GM12892 (cell line): Measurements from ENCODE around the gene RAP1GAP.
"Not testable (repeated sequence)": the region's sequence is repeated elsewhere in the genome, so short reads cannot be mapped to it uniquely, and the experiment has no call there.

Experiments used
- DNase-seq: peaks from one replicate; pipeline ENCODE4 v3.0.0; 2011; ENCODE audit not compliant: insufficient read length
- FAIRE-seq: peaks from 2 replicates; lab custom pipeline; 2011; peaks lifted over from hg19 to GRCh38; lab: Jason Lieb, UNC
- POLR2A ChIP-seq: IDR thresholded peaks from 2 replicates; pipeline ENCODE4 v1.6.1; 2011; ENCODE audit warnings: low read depth, low read length, control low read depth
- POLR2AphosphoS5 ChIP-seq: IDR thresholded peaks from 2 replicates; pipeline ENCODE4 v1.6.1; 2011; ENCODE audit warnings: low read depth, low read length, control low read depth
- TAF1 ChIP-seq: IDR thresholded peaks from 2 replicates; pipeline ENCODE4 v1.6.1; 2011; ENCODE audit warnings: low read depth, mild to moderate bottlenecking, control low read depth, low read length, borderline replicate concordance

RAP1GAP gene

GRCh38 chr1:21693732-21694131 lies 24.6 kb upstream of the RAP1GAP start:
- FAIRE-seq (no peak), DNase-seq (no peak)
- TF ChIP-seq POLR2A: no peak
- no peak for TF ChIP-seq POLR2AphosphoS5

GRCh38 chr1:21691739-21692138 lies 22.6 kb upstream of the RAP1GAP start:
- no peak for DNase-seq
- FAIRE-seq: no peak
- TF ChIP-seq TAF1: no peak
- TF ChIP-seq POLR2A: no peak
- TF ChIP-seq POLR2AphosphoS5: no peak

- TF ChIP-seq TAF1: no peak
- no peak for TF ChIP-seq POLR2AphosphoS5
- TF ChIP-seq POLR2A: no peak
- DNase-seq (no peak), FAIRE-seq (no peak)
Observed at GRCh38 chr1:21689661-21690372, 20.7 kb upstream of the RAP1GAP start.

GRCh38 chr1:21687081-21687529 lies 17.9 kb upstream of the RAP1GAP start:
- TF ChIP-seq TAF1 (no peak), POLR2AphosphoS5 (no peak), POLR2A (no peak)
- DNase-seq (no peak), FAIRE-seq (no peak)

GRCh38 chr1:21685946-21686678 lies 17.0 kb upstream of the RAP1GAP start:
- no peak for DNase-seq
- no peak for FAIRE-seq
- TF ChIP-seq TAF1 (no peak), POLR2A (no peak), POLR2AphosphoS5 (no peak)

- no peak for FAIRE-seq
- no peak for DNase-seq
- no peak for TF ChIP-seq POLR2AphosphoS5
- TF ChIP-seq TAF1: no peak
- no peak for TF ChIP-seq POLR2A
Observed at GRCh38 chr1:21681426-21681825, 12.3 kb upstream of the RAP1GAP start.

DNA sequence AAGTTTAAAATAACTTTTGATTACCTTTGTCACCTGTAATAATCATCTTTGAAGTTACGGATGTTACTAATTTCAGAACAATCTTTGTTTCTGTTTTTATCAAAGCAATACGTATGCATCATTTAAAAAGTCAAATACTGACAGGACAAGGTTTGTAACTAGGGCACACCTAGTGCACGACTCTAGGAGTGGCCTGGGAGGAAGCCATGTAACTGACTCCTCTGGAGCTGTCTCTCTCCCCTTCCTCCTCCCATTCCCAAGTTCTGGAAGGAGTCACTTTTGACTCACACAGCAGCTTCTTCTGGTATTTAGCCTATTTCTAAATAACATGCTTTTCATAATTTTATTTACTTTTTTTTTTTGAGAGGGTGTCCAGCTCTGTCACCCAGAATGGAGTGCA lies 11.8 kb upstream of the RAP1GAP start:
- TF ChIP-seq POLR2AphosphoS5 (no peak), POLR2A (no peak)
- FAIRE-seq: no peak
- DNase-seq: no peak

- TF ChIP-seq TAF1 (no peak), POLR2AphosphoS5 (no peak), POLR2A (no peak)
- FAIRE-seq: no peak
- no peak for DNase-seq
Observed at GRCh38 chr1:21680381-21680780, 11.2 kb upstream of the RAP1GAP start.

GRCh38 chr1:21677168-21677567 lies 8.0 kb upstream of the RAP1GAP start:
- FAIRE-seq: no peak
- no peak for DNase-seq
- no peak for TF ChIP-seq POLR2AphosphoS5
- no peak for TF ChIP-seq POLR2A
- no peak for TF ChIP-seq TAF1

DNA sequence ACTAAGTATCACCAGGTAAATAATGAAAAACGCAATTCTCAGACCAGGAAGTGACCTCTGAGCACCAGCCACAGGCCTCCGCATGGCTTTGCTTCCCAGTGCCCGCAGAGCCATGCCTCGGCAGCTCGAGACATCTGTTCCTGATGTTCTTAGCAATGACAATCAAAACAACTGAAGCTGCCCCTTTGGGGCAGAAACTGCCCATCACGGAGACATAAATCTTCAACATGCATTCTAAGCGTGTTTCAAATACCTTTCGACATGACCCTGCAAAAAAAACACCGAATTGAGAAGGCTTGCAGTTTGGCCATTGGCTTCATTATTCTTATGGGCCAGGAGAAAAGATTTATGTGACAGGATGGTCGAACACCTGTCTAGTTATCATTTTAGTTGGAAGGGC lies 5.8 kb upstream of the RAP1GAP start:
- DNase-seq (no peak), FAIRE-seq (no peak)
- TF ChIP-seq POLR2A: no peak
- no peak for TF ChIP-seq POLR2AphosphoS5
- TF ChIP-seq TAF1: no peak

GRCh38 chr1:21673853-21674252 lies 4.7 kb upstream of the RAP1GAP start:
- DNase-seq, FAIRE-seq: not testable (repeated sequence)

- no peak for DNase-seq
- TF ChIP-seq POLR2AphosphoS5: peak; percentile 59; the same call in 1 of the 2 replicates
- no peak for TF ChIP-seq POLR2A
- no peak for FAIRE-seq
Observed at GRCh38 chr1:21673277-21673780, 4.2 kb upstream of the RAP1GAP start.
